ENCODE results near the gene LRRC56. TPM values are rescaled to one million over a fixed set of nuclear protein-coding genes. Genes with fewer than 3 reads are reported as not detected.
"Not testable (repeated sequence)": the region's sequence is repeated elsewhere in the genome, so short reads cannot be mapped to it uniquely, and the experiment has no call there.

The LRRC56 gene
- total RNA-seq, 1 experiment from 2014 or later = 0.34 TPM

DNA sequence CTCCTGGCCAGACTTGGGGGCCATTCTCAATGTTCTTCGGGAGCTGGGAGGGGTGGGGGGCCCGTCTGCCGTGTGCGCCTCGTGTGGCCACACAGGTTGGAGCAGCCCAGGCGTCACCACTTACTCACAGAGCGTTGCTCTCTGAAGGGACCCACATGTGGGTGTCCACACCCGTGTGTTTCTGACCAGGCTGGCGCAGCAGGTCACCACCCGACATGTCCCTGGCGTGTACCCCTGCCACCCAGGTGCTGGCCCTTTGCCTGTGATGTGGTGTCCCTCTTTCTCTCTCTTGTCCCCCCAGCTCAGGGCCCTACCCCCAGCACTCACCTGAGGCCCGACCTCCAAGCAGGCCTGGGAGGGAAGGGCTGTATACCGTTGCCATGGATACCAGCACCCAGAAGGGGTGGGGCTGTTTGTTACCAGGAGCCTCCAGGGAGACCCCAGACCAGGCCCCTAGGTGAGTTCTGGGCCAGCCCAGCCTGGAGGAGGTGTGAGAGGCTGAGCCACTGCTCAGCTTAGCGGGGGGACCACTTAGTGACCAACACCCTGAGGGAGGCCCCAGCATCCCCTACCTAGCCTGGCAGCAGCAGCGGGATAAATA, 21.8 kb downstream of the LRRC56 start:
- no peak for DNase-seq (ENCODE audit: low read depth)

DNA sequence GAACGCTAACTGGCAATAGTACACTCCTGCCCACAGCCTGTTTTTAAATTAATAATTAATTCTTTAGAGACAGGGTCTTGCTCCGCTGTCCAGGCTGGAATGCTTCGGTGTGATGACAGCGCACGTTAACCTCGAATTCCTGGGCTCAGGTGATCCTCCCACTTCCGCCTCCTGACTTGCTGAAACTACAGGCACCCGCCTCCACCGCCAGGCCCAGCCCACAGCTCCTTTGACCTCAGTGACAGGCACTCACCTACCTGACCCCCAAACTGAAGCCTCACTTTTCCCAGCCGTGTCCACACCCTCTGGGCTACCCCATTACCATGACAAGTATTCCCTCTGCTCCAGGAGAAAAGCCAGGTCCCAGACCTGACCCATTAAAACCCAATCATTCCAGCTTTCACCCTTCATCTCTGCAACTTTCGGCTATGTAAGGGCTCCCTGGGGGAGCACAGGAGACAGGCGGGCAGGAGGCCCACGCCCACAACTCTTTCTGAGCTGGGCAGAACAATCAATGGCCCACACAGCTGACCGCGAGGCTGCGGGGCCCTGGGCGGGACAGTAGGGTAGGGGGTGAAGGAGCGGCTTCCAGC, 22.5 kb downstream of the LRRC56 start:
- DNase-seq (ENCODE audit: low read depth) = no peak

DNA sequence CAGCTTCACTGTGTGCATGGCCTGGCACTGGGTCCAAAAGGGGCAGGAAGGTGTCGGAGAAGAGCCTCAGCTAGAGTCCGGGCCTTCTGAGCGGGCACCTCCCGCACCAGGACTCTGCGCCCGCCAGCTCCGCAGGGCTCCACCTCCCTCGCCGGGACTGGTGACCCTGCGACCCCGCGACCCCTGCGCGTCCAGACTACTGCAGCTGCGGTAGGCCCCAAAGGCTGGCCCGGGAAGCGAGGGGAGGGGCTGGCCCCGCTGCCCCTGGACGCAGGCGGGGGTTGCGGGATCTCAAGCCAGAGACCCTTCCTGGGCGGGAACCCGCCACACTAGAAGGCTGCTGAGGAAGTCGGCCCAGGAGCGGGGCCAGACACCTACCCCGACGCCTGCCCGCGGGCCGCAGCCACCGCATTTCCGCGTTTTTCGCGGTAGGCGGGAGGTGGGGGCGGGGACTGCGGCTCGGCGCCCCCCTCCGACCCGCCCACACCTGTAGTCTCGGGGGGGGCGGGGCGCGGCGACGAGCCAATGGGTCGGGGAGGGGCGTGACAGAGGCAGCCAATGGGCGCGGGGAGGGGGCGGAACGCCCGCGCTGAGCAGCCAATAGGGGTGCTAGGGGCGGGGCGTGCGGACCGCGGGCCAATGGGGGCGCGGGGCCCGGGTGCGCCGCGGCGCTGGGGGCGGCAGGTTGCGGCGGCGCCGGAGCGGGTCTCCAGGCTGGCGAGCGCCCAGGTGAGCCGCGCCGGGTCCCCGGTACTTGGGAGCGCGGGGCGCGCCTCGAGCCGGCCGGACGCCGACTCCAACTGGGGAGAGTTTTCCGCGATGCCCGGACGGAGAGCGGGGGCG, 23.2 kb downstream of the LRRC56 start, which contains the start of the genes LMNTD2 and RASSF7:
Gene LMNTD2, minus strand, starts transcription at position 434 of the 843 bp plus-strand sequence. Its CDS starts 22 bp downstream, at position 412.
Gene RASSF7, plus strand, starts transcription at position 666 of the 843 bp plus-strand sequence. CDS start 799 bp downstream, outside the sequence.
- peak; percentile 76 for DNase-seq (ENCODE audit: low read depth)

DNA sequence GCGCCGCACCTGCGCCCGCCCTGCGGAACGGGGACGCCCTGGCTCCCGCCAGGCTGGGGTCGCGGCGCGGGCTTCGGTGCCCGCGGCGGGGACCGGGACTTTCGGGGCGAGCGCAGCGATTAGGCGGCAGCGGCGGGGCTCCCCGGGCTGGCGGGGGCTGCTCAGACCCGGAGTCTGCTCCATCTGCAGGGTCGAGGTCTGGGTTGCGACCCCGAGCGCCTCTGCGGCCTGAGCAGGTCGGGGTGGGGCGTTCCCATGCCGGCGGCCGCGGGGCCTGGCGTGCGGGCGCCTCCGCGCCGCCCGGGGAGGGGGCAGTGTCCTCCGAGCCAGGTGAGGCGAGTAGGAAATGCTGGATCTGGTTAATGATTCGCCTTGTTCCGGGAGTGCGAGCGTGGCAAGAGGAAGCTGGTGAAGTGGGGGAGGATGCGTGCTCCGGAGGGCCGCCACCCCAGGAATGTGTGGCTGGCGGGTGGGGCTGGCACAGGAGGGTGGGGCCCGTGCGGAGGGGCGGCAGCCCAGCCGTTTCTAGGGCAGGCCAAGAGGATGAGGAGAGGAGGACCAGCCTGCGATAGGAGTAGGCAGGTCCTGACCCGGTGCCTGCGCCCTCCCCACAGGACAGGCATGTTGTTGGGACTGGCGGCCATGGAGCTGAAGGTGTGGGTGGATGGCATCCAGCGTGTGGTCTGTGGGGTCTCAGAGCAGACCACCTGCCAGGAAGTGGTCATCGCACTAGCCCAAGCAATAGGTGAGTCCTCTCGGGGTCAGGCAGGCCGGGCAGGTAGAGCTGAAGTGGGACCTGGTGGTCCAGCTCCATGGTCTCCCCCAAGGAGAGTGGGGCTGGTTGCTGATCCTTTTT, 24.0 kb downstream of the LRRC56 start:
- peak; percentile 72 for DNase-seq (ENCODE audit: low read depth)

DNA sequence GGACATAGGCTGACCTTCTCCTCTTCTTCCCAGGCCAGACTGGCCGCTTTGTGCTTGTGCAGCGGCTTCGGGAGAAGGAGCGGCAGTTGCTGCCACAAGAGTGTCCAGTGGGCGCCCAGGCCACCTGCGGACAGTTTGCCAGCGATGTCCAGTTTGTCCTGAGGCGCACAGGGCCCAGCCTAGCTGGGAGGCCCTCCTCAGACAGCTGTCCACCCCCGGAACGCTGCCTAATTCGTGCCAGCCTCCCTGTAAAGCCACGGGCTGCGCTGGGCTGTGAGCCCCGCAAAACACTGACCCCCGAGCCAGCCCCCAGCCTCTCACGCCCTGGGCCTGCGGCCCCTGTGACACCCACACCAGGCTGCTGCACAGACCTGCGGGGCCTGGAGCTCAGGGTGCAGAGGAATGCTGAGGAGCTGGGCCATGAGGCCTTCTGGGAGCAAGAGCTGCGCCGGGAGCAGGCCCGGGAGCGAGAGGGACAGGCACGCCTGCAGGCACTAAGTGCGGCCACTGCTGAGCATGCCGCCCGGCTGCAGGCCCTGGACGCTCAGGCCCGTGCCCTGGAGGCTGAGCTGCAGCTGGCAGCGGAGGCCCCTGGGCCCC, 24.8 kb downstream of the LRRC56 start:
- DNase-seq (ENCODE audit: low read depth) = no peak

DNA sequence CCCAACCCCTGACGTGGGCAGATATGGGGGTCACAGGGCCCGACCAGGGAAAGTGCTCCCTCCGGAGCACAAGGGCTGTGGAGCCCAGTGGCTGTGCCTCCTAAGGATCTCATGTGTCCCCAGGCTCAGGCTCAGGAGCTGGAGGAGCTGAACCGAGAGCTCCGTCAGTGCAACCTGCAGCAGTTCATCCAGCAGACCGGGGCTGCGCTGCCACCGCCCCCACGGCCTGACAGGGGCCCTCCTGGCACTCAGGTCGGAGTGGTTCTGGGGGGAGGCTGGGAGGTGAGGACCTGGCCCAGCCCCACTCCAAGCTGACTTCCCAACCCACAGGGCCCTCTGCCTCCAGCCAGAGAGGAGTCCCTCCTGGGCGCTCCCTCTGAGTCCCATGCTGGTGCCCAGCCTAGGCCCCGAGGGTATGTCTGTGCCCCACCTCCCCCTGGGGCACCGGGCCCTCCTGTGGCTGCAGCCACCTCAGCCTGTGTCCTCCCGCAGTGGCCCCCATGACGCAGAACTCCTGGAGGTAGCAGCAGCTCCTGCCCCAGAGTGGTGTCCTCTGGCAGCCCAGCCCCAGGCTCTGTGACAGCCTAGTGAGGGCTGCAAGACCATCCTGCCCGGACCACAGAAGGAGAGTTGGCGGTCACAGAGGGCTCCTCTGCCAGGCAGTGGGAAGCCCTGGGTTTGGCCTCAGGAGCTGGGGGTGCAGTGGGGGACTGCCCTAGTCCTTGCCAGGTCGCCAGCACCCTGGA, 25.9 kb downstream of the LRRC56 start:
- DNase-seq (ENCODE audit: low read depth) = no peak

DNA sequence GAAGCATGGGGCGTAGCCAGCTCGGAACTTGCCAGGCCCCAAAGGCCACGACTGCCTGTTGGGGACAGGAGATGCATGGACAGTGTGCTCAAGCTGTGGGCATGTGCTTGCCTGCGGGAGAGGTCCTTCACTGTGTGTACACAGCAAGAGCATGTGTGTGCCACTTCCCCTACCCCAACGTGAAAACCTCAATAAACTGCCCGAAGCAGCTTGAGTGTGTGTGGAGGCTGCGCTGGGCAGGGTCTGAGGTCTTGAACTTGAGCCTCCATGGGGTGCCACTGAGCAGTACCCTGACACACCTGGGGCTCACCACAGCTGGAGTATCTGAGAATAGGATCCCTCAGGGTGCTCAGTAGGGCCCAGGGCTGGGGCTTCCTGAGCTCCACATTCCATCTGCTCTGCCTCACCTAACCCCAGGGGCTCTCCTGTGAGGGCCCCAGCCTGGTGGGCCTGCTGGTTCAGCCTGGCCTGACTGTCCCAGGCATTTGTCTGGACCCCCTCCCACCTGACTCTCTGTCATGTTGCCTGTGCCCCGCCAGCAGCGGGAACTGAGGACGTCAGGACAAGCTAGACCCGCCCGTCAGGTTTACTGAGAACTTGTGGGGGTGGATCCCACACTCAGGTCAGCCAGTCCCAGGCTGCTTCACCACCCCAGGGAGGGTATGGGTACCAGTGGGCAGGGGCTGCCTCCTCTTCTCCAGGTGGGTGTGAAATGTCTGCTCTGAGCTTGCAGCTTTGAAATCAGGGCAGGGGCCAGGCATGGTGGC, 26.7 kb downstream of the LRRC56 start:
- no peak for DNase-seq (ENCODE audit: low read depth)

DNA sequence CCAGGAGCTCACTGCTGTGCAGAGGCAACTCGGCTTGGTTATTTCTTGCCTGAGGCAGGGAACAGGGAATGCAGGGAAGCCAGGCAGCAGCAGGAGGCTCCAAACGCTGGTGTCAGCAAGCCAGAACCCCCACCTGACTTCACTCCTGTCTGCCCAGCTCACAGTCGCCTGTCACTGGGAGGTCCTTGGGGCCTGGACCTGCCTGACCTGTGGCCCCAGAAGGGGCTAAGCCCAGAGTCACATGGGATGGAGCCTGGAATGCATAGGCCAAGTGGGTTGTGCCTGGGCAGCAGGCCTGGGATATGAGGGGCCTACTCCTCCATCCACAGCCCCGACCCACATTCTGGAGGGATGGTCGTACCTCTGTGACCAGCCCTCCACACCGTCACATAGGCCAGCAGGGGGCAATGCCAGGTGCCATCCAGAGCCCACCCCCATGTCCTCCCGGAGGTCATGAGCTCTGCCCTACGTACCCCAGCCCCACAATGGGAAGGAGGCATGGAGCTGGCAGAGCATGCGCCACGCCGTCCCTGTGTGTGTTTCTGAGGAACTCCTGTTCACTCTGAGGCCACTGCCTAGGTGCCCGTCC, 28.7 kb downstream of the LRRC56 start:
- DNase-seq (ENCODE audit: low read depth) = peak; percentile 67

DNA sequence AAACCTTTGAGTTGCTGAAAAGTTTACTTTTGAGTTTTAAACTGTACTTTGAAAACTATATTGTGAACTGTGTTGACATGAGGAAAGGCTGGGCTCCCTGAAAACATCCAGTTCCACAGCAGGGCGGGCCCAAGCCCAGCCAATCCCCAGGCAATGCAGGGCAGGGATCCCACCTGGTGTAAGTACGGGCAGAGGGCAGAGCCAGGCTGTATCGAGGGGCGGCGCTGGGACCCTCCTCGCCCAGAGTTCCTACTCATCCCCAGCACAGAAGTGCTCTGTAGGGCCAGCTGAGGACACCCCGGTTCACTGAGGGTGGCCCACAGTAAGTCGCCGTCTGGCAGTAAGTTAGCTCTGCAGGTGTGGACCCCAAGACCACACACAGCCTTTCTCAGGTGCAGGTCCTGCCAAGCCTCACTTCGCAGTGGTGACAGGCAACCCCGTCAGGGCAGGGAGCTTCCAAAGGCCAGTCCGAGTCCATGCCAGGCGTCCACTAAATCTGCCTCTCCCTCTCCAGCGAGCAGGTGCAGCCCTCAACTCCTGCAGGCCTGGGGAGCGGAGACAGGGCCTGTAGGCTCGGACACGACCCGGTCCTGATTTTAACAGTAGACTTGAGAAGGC, 29.8 kb downstream of the LRRC56 start:
- DNase-seq (ENCODE audit: low read depth) = no peak

DNA sequence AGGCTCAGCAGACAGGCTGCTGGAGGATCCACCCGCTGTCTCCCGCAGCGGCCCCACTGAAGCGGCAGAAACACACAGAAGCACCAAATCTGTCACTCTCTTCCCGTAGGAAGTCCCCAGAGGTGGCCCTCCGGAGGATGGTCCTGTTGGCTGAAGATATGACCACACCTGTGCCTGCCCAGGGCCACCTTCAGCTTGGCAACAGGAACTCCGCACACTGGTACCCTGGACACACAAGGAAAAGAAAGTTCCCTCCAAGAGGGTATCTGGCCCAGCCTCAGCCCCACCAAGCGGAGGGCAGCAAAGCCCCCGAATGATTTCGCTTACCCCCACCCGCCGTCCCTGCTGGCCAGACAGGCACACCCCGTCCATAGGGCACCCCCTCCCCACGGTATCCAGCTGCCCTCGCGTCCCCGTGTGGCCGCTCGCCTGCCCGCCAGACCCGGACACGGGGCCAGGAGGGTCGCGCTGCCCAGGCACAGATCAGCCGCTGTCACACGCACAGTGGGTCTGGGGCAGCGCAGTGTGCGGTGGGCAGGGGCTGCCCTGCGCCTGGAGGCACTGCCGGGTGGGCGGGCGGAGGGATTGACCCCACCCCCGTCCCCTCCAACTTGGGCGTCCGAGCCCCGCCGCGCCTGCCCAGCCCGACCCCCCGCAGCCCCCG, 30.4 kb downstream of the LRRC56 start:
- DNase-seq (ENCODE audit: low read depth) = no peak

DNA sequence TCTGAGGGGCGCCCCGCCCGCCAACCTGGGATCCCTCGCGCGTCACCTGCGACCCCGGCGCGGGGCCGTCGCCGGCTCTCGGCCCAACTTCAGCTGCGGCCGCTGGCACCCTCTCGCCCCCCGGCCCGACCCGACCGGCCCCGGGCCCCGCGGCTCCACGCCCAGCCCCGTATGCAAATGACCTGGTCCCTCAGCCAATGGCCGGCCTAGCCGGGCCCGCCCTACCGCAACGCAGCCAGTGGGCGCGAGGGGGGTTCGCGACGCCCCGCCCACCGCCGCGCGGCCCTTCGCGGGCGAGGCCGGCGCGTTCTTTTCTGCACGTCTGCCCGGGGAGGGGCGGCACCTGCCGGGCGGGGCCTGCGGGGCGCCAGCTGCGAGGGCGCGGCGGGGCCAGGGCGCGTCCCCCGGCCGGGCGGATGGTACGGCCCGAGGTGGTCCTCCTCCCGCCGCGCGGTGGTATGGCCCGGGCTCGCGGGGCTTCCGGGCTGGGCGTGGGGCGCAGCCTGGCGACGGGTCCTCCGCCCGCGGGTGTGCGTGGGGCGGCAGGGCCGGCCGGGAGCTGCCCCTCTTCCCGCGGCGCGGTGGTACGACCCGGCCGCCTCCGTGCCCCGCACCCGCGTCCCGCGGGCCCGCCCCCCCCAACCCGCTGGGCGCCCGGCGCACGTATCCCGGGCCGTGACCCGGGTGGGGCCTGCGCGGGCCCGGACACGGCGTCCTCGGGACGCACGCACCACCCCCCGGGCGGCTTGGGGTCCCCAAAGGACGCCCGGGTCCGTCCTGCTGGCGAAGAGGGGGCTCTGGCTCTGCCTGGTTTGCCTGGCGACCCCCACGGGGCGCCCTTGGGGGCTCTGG, 31.2 kb downstream of the LRRC56 start:
- peak; percentile 93 for DNase-seq (ENCODE audit: low read depth)

DNA sequence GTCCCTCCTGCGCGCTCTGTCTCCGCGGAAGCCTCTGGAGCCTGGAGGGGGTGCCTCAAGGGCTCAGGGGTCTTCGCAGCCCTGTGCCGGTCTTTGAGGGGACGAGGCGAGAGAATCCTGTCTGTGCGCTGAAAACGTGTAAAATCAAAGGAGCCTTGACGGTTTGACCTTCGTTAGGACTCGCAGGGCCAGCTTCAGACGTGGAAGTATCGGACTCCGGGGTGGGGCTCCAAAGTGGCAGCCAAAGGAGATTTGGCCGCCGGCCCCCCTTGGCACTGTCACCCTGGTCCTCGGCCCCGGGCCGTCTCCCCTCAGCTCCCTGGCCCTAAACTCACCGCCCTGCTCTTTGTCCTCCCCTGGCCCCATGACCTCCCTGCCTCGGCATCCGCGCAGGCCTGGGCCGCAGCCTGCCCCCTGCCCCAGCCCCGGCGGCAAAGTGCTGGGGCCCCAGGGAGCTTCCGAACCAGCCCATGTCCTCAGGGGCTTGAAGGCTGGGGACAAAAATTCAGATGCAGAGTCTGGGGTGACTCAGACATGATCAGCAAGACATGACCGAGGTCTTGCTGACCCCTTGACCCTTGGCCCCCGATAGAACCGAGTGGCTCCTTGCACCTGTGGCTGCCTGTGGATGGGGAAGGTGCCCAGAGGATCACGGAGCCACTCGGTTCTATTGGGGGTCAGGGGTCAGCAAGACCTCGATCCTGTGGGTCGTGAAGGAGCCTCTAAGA, 32.0 kb downstream of the LRRC56 start:
- no peak for DNase-seq (ENCODE audit: low read depth)

DNA sequence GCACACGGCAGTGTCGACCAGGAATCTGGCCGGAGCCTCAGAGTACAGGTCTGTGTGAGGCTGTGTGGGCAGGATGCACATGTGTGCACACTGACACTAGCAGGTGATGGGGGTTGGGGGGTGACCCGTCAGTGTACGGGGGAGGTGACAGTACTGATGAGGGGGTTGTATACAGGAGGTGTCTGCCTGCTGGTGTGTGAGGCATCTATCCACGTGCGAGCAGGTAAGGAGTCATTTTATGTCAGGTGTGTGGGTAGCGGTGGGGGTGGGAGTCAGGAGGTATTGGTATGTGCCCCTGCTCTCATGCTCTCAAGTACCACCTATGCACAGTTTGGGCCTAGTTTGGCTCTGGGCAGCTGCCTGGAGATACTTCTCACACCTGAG, 34.5 kb downstream of the LRRC56 start:
- no peak for DNase-seq (ENCODE audit: low read depth)

DNA sequence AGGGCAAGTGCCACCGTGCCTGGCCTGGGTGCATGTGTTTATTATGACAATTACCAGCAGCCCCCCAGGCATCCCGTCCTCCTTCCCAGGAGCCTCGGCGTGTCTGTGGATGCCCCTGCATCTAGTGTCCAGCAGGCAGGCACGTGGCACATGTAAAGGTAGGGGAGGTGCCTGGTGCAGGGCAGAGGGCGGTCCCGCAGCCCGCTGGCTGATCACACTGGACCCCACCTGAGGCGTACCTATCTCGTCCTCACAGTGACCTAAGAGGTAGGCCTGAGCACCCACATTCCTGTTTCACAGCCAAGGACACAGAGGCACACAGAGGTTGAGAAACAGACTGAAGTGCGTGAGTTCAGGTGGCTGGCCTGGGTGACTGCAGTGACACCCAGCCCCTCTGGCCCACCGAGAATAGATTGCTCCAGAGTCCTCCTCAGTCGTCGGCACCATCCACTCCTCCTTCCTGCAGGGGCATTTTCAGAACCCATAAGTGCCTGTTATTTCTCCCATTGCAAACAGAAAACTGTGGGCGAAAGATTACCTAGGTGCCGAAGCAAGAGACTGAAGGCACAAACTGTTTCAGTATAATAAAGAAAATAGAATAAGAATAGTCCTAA, 35.9 kb downstream of the LRRC56 start:
- no peak for DNase-seq (ENCODE audit: low read depth)

DNA sequence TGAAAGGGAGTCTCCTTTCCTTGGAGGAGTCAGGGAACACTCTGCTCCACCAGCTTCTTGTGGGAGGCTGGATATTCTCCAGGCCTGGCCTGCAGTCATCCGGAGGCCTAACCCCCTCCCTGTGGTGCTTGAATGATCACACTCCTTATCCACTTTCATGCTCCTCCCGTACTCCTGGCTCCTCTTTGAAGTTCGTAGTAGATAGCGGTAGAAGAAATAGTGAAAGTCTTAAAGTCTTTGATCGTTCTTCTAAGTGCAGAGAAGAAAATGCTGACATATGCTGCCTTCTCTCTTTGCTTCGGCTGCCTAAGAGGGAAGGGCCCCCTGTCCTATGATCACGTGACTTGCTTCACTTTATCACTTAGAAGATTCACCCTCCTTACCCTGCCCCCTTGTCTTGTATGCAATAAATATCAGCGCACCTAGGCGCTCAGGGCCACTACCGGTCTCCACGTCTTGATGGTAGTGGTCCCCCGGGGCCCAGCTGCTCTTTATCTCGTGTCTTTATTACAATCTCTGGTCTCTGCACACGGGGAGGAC, 36.8 kb downstream of the LRRC56 start:
- DNase-seq (ENCODE audit: low read depth) = not testable (repeated sequence)
